B cell (primary cell): ENCODE measurements around the gene ATP9A. TPM values are rescaled to one million over a fixed set of nuclear protein-coding genes. Genes with fewer than 3 reads are reported as not detected.

Experiments used
- ATAC-seq: fragments of 200-7000 bp; cut with Tn5 transposase; one replicate; pipeline ENCODE4 v1.10.0; 2021; ENCODE audit warnings: low read depth, mild to moderate bottlenecking, moderate number of reproducible peaks, moderate library complexity
- CTCF ChIA-PET: fragments of 350-600 bp; sonication (Branson Sonifier 250); formaldehyde crosslinking; loops from one replicate; lab custom pipeline; 2021; ENCODE audit warnings: antibody characterized with exemption, inconsistent platforms; lab: Charles Lee
- POLR2A ChIA-PET: fragments of 350-600 bp; sonication (Branson Sonifier 250); formaldehyde crosslinking; loops from one replicate; lab custom pipeline; 2021; ENCODE audit warnings: antibody characterized with exemption; lab: Charles Lee
- DNase-seq: peaks from one replicate; pipeline ENCODE4 v3.0.0; 2013
- H2AFZ ChIP-seq: 2 replicates; pipeline ENCODE4 v1.6.1; 2012; ENCODE audit warnings: mild to moderate bottlenecking, low read depth, low read length; ENCODE audit not compliant: insufficient read depth, poor library complexity, severe bottlenecking
- H3K27ac ChIP-seq, 2 donors: 1 replicate in 1 of 2; 2 replicates in 1 of 2; pipeline ENCODE4 v1.5.1; 2012 to 2013; ENCODE audit warnings: low read length in 2 of 2, mild to moderate bottlenecking in 2 of 2, moderate library complexity in 1 of 2
- H3K27me3 ChIP-seq, 4 experiments: fragments of 200-600 bp in 1 of 4; sonication (generic) in 1 of 4; replicated peaks in 1 of 4; 1 replicate in 2 of 4; 2 replicates in 2 of 4; pipeline versions ENCODE4 v1.6.1 to v1.7.0; 2013 to 2016; ENCODE audit warnings: low read length in 3 of 4, mild to moderate bottlenecking in 2 of 4, mixed read lengths in 1 of 4, moderate library complexity in 1 of 4; ENCODE audit not compliant: insufficient read depth in 4 of 4, control insufficient read depth in 3 of 4; ENCODE audit errors: control extremely low read depth in 1 of 4
- H3K36me3 ChIP-seq, 2 experiments: replicated peaks in 1 of 2; 1 replicate in 1 of 2; 2 replicates in 1 of 2; pipeline versions ENCODE4 v1.6.1 to v1.7.1; 2013; ENCODE audit warnings: low read length in 1 of 2; ENCODE audit not compliant: insufficient read depth in 2 of 2, control insufficient read depth in 1 of 2; ENCODE audit errors: control extremely low read depth in 1 of 2, extremely low read depth in 1 of 2
- H3K4me1 ChIP-seq, 2 donors: fragments of 200-600 bp in 1 of 2; sonication (generic) in 1 of 2; 1 replicate in 1 of 2; 2 replicates in 1 of 2; pipeline versions ENCODE4 v1.5.1 to v1.6.1; 2013 to 2017; ENCODE audit warnings: low read length in 2 of 2; ENCODE audit not compliant: control insufficient read depth in 2 of 2, insufficient read depth in 2 of 2
- H3K4me2 ChIP-seq: replicated peaks from 2 replicates; pipeline ENCODE3; 2012; ENCODE audit warnings: mild to moderate bottlenecking, low read depth, low read length; ENCODE audit not compliant: poor library complexity, severe bottlenecking
- H3K4me3 ChIP-seq, 5 experiments: fragments of 200-600 bp in 1 of 5; sonication (generic) in 1 of 5; 1 replicate in 3 of 5; 2 replicates in 2 of 5; pipeline versions ENCODE4 v1.5.1 to v1.7.0; 2011 to 2016; ENCODE audit warnings: low read length in 4 of 5, mild to moderate bottlenecking in 4 of 5, low read depth in 2 of 5, control low read depth in 1 of 5, moderate library complexity in 1 of 5; ENCODE audit not compliant: insufficient read depth in 1 of 5; ENCODE audit errors: control extremely low read depth in 1 of 5, extremely low read depth in 1 of 5
- H3K79me2 ChIP-seq: fragments of 200-600 bp; sonication (generic); one replicate; pipeline ENCODE4 v1.6.0; 2016; ENCODE audit warnings: low read length; ENCODE audit not compliant: control insufficient read depth, insufficient read depth
- H3K9ac ChIP-seq: fragments of 200-600 bp; sonication (generic); 2 replicates; pipeline ENCODE4 v1.6.1; 2017; ENCODE audit warnings: mild to moderate bottlenecking, low read length, moderate library complexity
- H3K9me3 ChIP-seq, 3 donors: one replicate each; pipeline versions ENCODE4 v1.6.1 to v1.7.1; 2013; ENCODE audit warnings: low read length in 2 of 3; ENCODE audit not compliant: control insufficient read depth in 2 of 3, insufficient read depth in 1 of 3; ENCODE audit errors: control extremely low read depth in 1 of 3
- H4K20me1 ChIP-seq: 2 replicates; pipeline ENCODE4 v1.6.0; 2012; ENCODE audit warnings: mild to moderate bottlenecking, low read length; ENCODE audit not compliant: insufficient read depth, control insufficient read depth, poor library complexity, severe bottlenecking
- H3K27ac Mint-ChIP-seq: one replicate; pipeline ENCODE4 v1.8.0; 2021; ENCODE audit warnings: mixed read lengths
- H3K27me3 Mint-ChIP-seq: one replicate; pipeline ENCODE4 v1.8.0; 2021; ENCODE audit warnings: mixed read lengths
- H3K4me1 Mint-ChIP-seq: one replicate; pipeline ENCODE4 v1.8.0; 2021; ENCODE audit warnings: mixed read lengths
- H3K4me3 Mint-ChIP-seq: one replicate; pipeline ENCODE4 v1.8.0; 2021; ENCODE audit warnings: mixed read lengths
- H3K9me3 Mint-ChIP-seq: one replicate; pipeline ENCODE4 v1.8.0; 2022; ENCODE audit warnings: mixed read lengths; ENCODE audit not compliant: insufficient read depth
- CTCF ChIP-seq: fragments of 200-600 bp; IDR thresholded peaks from one replicate; pipeline ENCODE4 v1.8.0; 2022; ENCODE audit warnings: antibody characterized with exemption, mild to moderate bottlenecking
- EZH2 ChIP-seq: IDR thresholded peaks from 2 replicates; pipeline ENCODE4 v1.6.1; 2012; ENCODE audit warnings: borderline replicate concordance, low read depth, mild to moderate bottlenecking, moderate library complexity, low read length; ENCODE audit not compliant: insufficient read depth, poor library complexity, severe bottlenecking
- WGBS: methylation state at CpG from one replicate; pipeline ENCODE4 v1.1.5; 2013; ENCODE audit warnings: missing lambda C conversion rate; ENCODE audit not compliant: insufficient coverage; 5-methylcytosine and 5-hydroxymethylcytosine counted together
- intact Hi-C: fragments of 100-400 bp; cut with micrococcal nuclease; formaldehyde crosslinking; loops from one replicate; pipeline ENCODE4 v1.10.0; 2022
- polyA plus RNA-seq: library from polyadenylated mRNA; depleted of rRNA; stranded (reverse); fragments of >200 nt; gene quantifications from 2 replicates; pipeline ENCODE4 v1.2.3, GENCODE V29; 2012
- total RNA-seq, 2 donors: library from RNA; stranded (reverse); fragments of 120-200 nt in 1 of 2; gene quantifications; 1 replicate in 1 of 2; 2 replicates in 1 of 2; pipeline versions ENCODE4 v1.2.3 to v1.2.4, GENCODE V29; 2013 to 2022

ATP9A gene
- total and polyA plus RNA-seq, 2 donors (not counting 1 experiment from before 2014, with no cell fraction given), result 0.13 to 0.22 TPM

GRCh38 chr20:51800060-51800871, 32.1 kb upstream of the ATP9A start:
- Mint-ChIP-seq H3K4me1 (peaks cover 12% of the 10 kb centered on the region), H3K27me3 (peaks cover 63% of the 10 kb centered on the region), H3K9me3 (no peaks in the 10 kb centered on the region), H3K27ac (no peak overlapping the region), H3K4me3 (peak overlapping the region; percentile 61)
- Histone ChIP-seq H3K4me2 (peak overlapping the region; percentile 54), H3K36me3 (no peaks in the 10 kb centered on the region), H4K20me1 (no peaks in the 10 kb centered on the region), H3K79me2 (no peaks in the 10 kb centered on the region), H3K4me3 (peak overlapping the region in 1 of 5 experiments; percentile 32), H3K27me3 (peaks cover 0 to 35% (median 20%) of the 10 kb centered on the region in 4 experiments), H3K27ac (no peak overlapping the region), H3K9me3 (no peaks in the 10 kb centered on the region), H3K4me1 (peaks cover 13 to 17% of the 10 kb centered on the region in 2 donors), H3K9ac (no peak overlapping the region), H2AFZ (no peak overlapping the region)
- ChIA-PET CTCF (interaction anchor here (0.7 kb wide), 1 partner anchor 13 kb away, joined by 3 read pairs; no protein-coding TSS in a partner anchor), POLR2A (no interaction called here)
- TF ChIP-seq EZH2 (no peak), CTCF (peak; percentile 47)
- intact Hi-C loops, result no loop called here
- 2% methylated on average over 33 of the region's 44 CpGs for WGBS
- peak; percentile 47 for DNase-seq
- no peak for ATAC-seq

- TF ChIP-seq CTCF (no peak), EZH2 (no peak)
- Histone ChIP-seq H3K9ac (no peak overlapping the region), H3K27ac (no peak overlapping the region), H3K4me1 (peaks cover 13 to 17% of the 10 kb centered on the region in 2 donors), H3K4me3 (no peak overlapping the region), H2AFZ (no peak overlapping the region), H3K4me2 (no peak overlapping the region), H3K36me3 (no peaks in the 10 kb centered on the region), H4K20me1 (no peaks in the 10 kb centered on the region), H3K27me3 (peaks cover 0 to 32% (median 20%) of the 10 kb centered on the region in 4 experiments), H3K79me2 (no peaks in the 10 kb centered on the region), H3K9me3 (no peaks in the 10 kb centered on the region)
- POLR2A ChIA-PET, result no interaction called here
- H3K4me1 Mint-ChIP-seq, result peaks cover 12% of the 10 kb centered on the region
- CTCF ChIA-PET, result interaction anchor here (0.7 kb wide), 1 partner anchor 12 kb away, joined by 3 read pairs; no protein-coding TSS in a partner anchor
- no peak overlapping the region for H3K27ac Mint-ChIP-seq
- WGBS, result 0% methylated on average over 2 of the region's 10 CpGs
- H3K27me3 Mint-ChIP-seq, result peaks cover 59% of the 10 kb centered on the region
- no peak overlapping the region for H3K4me3 Mint-ChIP-seq
- DNase-seq, result no peak
- no peaks in the 10 kb centered on the region for H3K9me3 Mint-ChIP-seq
- no peak for ATAC-seq
- intact Hi-C loops, result no loop called here
These were observed 31.2 kb upstream of the ATP9A start for GRCh38 chr20:51799401-51799860.
